OCI-LY1 (cell line): ENCODE results near the gene AFP.

Source experiments
- EZH2 ChIP-seq: fragments of 200-600 bp; sonication (generic), shearing (Covaris generic); IDR thresholded peaks from 2 replicates; pipeline ENCODE4 v1.8.0; 2017; ENCODE audit warnings: borderline replicate concordance, mixed run types, mild to moderate bottlenecking, antibody characterized with exemption, low read length, moderate library complexity, mixed read lengths
- TF ChIP-seq, protein P1 (sequence below): fragments of 200-600 bp; sonication (generic), shearing (Covaris generic); IDR thresholded peaks from 2 replicates; pipeline ENCODE4 v1.5.1; 2017; ENCODE audit warnings: mild to moderate bottlenecking, antibody characterized with exemption, low read length, moderate library complexity, mixed read lengths

DNA sequence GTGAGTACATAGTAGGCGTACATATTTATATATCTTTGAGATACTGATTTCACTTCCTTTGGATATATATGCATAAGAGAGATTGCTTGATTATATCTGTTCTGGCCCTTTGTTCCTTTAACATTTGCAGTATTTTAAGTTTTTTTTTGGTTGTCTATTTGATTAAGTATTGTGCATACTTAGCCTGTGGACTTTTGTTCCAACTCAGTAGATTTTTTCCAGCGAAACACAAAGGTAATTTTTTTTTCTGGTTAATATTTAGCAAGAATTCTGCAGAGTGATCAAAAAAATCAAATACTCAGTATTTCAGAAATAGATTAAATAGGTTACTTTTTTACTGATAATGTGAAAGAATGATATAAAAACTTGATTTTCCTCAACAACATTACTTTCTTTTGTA lies 45.3 kb downstream of the AFP start, which contains the start of gene AFM:
- TF ChIP-seq, protein P1, sequence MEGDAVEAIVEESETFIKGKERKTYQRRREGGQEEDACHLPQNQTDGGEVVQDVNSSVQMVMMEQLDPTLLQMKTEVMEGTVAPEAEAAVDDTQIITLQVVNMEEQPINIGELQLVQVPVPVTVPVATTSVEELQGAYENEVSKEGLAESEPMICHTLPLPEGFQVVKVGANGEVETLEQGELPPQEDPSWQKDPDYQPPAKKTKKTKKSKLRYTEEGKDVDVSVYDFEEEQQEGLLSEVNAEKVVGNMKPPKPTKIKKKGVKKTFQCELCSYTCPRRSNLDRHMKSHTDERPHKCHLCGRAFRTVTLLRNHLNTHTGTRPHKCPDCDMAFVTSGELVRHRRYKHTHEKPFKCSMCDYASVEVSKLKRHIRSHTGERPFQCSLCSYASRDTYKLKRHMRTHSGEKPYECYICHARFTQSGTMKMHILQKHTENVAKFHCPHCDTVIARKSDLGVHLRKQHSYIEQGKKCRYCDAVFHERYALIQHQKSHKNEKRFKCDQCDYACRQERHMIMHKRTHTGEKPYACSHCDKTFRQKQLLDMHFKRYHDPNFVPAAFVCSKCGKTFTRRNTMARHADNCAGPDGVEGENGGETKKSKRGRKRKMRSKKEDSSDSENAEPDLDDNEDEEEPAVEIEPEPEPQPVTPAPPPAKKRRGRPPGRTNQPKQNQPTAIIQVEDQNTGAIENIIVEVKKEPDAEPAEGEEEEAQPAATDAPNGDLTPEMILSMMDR = no peak
- TF ChIP-seq EZH2 = no peak
